HFFc6 (cell line): Measurements from ENCODE around the gene LSAMP. TPM values are rescaled to one million over a fixed set of nuclear protein-coding genes. Genes with fewer than 3 reads are reported as not detected.

Experiments
- DNase-seq: peaks from one replicate; pipeline ENCODE4 v3.0.0-alpha.2; 2018
- H3K27ac Mint-ChIP-seq: 2 replicates; pipeline ENCODE4 v1.8.0; 2020; ENCODE audit warnings: mild to moderate bottlenecking, mixed read lengths
- H3K27me3 Mint-ChIP-seq: 2 replicates; pipeline ENCODE4 v1.8.0; 2021; ENCODE audit warnings: mild to moderate bottlenecking, moderate library complexity, mixed read lengths; ENCODE audit not compliant: insufficient read depth
- H3K36me3 Mint-ChIP-seq: 2 replicates; pipeline ENCODE4 v1.8.0; 2021; ENCODE audit warnings: low read depth, mixed read lengths
- H3K4me1 Mint-ChIP-seq: 2 replicates; pipeline ENCODE4 v1.8.0; 2020; ENCODE audit warnings: low read depth, mixed read lengths
- H3K4me3 Mint-ChIP-seq: 2 replicates; pipeline ENCODE4 v1.8.0; 2020; ENCODE audit warnings: mild to moderate bottlenecking, moderate library complexity, mixed read lengths
- H3K9me3 Mint-ChIP-seq: 2 replicates; pipeline ENCODE4 v1.8.0; 2020; ENCODE audit warnings: mild to moderate bottlenecking, mixed read lengths
- CTCF ChIP-seq: fragments of 200-600 bp; sonication (generic); IDR thresholded peaks from 2 replicates; pipeline ENCODE4 v1.5.0; 2021; ENCODE audit warnings: antibody characterized with exemption, mild to moderate bottlenecking
- total RNA-seq, 6 experiments: library from RNA; stranded (reverse); fragmentation: NEBNext Ultra II Directional; extraction: Animal tissue kit (Norgen Biotek cat#: 25700); gene quantifications; 2 replicates in 1 of 6; 3 replicates in 5 of 6; pipeline ENCODE4 v1.2.3, GENCODE V29; 2021

Gene LSAMP
- total RNA-seq, 6 experiments from 2014 or later = not detected

GRCh38 chr3:116154389-116154788 lies 290.9 kb downstream of the LSAMP start:
- peaks cover 1% of the 10 kb centered on the region; the same call in 1 of the 2 replicates for H3K27me3 Mint-ChIP-seq

GRCh38 chr3:116153174-116153573 lies 292.1 kb downstream of the LSAMP start:
- H3K4me1 Mint-ChIP-seq = no peaks in the 10 kb centered on the region

More at GRCh38 chr3:116154389-116154788, 290.9 kb downstream of the LSAMP start:
- Mint-ChIP-seq H3K36me3 (no peaks in the 10 kb centered on the region), H3K4me3 (no peak overlapping the region), H3K9me3 (peaks cover 21% of the 10 kb centered on the region), H3K27ac (no peak overlapping the region), H3K4me1 (no peaks in the 10 kb centered on the region)
- TF ChIP-seq CTCF = no peak
- no peak for DNase-seq

DNA sequence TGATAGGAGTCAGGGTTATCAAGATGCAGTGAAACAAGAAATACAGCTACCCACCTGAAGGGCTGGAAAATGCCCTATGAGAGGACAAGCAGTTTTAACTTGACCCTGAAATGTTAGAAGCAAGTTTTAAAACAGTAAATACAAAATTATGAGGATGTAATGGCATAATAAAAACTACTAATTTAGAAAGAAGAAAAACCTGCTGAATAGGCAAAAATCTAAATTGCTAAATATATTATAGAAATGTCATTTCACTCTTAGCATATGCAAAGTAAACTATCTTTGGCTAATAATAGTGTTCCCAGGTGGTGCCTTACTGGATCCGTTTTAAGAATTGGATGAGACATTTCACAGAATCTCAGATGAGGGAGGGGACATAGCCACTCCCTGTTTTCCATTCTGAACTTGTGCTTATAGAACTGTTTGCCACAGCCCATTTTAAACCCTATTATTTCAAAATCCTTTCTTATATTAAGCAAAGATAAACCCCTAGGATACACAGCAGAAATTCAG lies 294.6 kb downstream of the LSAMP start:
- H3K4me3 Mint-ChIP-seq = no peak overlapping the region
- H3K4me1 Mint-ChIP-seq = no peaks in the 10 kb centered on the region
- no peaks in the 10 kb centered on the region; the same call in none of the 2 replicates for H3K9me3 Mint-ChIP-seq
- peaks cover 1% of the 10 kb centered on the region; the same call in 1 of the 2 replicates for H3K27me3 Mint-ChIP-seq
- no peak overlapping the region for H3K27ac Mint-ChIP-seq
- no peaks in the 10 kb centered on the region for H3K36me3 Mint-ChIP-seq
- no peak for DNase-seq
- TF ChIP-seq CTCF = no peak

More at GRCh38 chr3:116153174-116153573, 292.1 kb downstream of the LSAMP start:
- TF ChIP-seq CTCF = no peak
- no peak for DNase-seq
- H3K9me3 Mint-ChIP-seq = peaks cover 15% of the 10 kb centered on the region
- H3K27ac Mint-ChIP-seq = no peak overlapping the region
- H3K4me3 Mint-ChIP-seq = no peak overlapping the region
- H3K36me3 Mint-ChIP-seq = no peaks in the 10 kb centered on the region
- peaks cover 1% of the 10 kb centered on the region; the same call in 1 of the 2 replicates for H3K27me3 Mint-ChIP-seq

DNA sequence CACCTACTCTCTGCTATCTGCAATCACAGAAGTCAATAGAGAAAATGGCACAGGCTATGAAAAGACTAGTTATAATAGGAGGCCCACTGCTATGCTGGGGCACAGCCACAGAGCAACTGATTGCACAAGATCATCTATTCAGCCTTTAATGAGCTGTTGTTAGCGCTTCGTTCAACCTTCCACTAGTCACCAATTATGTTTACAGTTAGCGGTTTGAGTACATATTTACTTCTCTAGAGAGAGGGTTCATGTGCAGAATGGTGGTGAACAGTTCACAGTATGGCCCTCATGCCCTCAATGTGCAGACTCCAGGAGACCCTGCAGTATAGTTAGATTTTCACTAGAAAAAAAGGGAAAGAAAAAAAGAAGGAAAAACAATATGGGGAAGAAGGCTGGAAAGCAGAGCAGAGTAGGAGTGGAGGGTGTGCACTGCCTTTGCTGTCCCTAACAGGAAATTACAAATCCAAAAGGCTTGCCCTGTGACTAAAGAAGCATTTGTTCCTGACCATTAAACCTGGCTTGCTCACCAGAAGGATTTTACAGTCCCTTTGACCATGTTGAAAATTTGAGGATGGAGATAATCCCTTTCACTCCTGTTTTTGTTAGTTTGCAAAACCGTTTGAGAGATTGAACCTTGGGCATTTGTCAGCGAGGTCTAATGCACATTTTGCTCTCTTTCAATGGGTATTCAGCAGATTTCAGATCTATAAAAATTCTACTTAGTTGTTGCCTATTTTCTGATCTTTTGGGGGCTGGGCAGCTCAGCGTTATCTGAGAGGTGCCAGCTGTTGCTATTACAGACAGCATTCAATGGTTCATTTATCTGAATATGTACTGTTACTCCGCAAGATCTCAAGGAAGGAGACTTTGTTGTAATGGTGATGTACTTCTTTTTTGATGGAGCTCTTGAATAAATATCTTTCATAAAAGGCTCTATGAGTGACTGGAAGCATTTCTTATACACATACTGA lies 296.1 kb downstream of the LSAMP start:
- no peak for TF ChIP-seq CTCF
- DNase-seq = no peak
- no peak overlapping the region for H3K27ac Mint-ChIP-seq

DNA sequence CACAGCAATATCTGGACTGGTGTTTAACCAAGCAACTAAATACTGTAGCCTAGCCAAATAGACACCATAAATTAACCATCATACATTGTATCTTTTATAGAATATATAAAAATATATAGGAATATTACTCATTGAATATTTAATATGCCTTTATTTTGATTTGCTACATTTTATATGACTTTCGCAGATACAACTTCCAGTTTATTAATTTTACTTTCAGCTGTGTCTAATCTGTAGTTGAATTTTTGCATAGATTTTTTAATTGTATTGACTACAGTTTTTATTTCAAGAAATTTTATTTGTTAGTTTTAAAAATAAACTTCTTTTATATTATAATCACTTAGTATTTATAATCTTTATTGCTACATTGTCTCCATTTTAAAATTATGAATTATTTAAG lies 299.7 kb downstream of the LSAMP start:
- DNase-seq = no peak
- no peaks in the 10 kb centered on the region for H3K27me3 Mint-ChIP-seq
- no peak for TF ChIP-seq CTCF
- H3K36me3 Mint-ChIP-seq = no peaks in the 10 kb centered on the region
- H3K9me3 Mint-ChIP-seq = peaks cover 6% of the 10 kb centered on the region
- H3K4me1 Mint-ChIP-seq = no peaks in the 10 kb centered on the region
- H3K4me3 Mint-ChIP-seq = no peak overlapping the region
- no peak overlapping the region for H3K27ac Mint-ChIP-seq

More for the DNA sequence above, 296.1 kb downstream of the LSAMP start:
- Mint-ChIP-seq H3K4me1 (no peaks in the 10 kb centered on the region), H3K4me3 (no peak overlapping the region), H3K27me3 (no peaks in the 10 kb centered on the region), H3K9me3 (peaks cover 6% of the 10 kb centered on the region), H3K36me3 (no peaks in the 10 kb centered on the region)
